GM19455 (cell line): ENCODE results near the gene MEDAG.

Source experiments
- ATAC-seq: cut with Tn5 transposase; IDR thresholded peaks from one replicate; pipeline ENCODE4 v1.9.1; 2021; ENCODE audit not compliant: unreplicated experiment

Gene MEDAG

DNA sequence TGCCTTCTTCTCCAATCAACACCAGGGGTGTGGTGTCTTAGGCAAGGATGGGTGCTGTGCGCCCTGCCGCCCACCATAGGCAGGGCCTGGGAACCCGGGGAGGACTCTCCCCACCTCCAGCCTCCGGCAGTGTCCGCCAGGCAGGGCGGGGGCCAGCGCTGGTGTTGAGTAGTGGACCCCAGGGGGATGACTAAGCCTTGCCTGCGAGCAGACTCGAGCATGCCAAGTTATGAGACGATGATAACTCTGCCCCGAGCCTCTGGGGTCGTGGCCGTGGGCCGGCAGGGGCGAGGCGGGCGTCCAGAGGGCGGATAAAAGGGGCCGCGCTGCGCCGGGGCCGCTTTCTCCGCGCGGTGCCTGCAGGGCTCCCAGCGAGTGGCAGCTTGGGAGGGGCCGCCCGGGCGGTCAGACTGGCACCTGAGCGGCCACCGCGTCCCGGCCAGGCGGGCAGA is at the start of gene MEDAG:
TSS of gene MEDAG (plus strand) at position 340 of the 452 bp plus-strand sequence. CDS start 245 bp downstream, outside the sequence.
- ATAC-seq, result no peak

DNA sequence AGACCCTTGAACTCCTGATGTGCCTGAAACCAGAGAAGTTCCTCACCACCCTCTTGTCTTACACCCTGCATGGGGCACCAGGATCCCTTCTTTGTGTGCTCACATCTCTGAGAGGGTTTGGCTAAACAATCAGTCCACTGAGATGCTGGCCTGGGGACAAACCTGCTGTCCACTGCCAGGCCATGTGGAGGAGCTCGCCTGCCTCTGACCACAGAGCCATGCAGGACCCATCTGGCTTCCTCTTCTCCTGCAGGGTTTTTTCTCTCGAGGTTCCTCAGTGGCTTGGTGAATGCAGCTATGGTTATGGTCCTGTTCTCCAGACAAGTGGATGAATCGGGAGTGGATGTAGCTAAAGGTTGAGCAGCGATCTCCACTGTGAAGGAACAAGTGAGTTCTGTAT is 49.1 kb upstream of the MEDAG start:
- no peak for ATAC-seq

GRCh38 chr13:30857636-30858035 is 48.4 kb upstream of the MEDAG start:
- ATAC-seq, result no peak

DNA sequence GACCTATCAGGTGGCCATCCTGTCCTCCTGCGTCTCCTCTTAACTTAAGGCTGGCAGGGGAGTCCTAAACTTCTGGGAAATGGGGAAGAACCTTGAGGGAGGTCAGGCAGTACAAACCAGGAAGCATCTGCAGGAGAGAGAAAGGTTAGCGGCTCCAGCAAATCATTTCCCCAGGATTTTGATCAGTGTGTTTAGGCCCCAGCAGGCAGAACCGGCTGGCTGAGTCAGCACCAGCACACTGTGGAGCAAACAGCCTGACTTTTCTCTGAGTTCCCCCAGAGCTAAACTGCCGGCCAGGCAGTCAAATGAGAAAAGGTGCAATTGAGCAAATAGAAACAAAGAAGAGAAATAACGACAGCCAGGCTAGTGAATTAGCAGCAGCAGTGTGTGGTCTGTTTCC is 46.7 kb upstream of the MEDAG start:
- ATAC-seq, result no peak

GRCh38 chr13:30861163-30861562 is 44.9 kb upstream of the MEDAG start:
- no peak for ATAC-seq

DNA sequence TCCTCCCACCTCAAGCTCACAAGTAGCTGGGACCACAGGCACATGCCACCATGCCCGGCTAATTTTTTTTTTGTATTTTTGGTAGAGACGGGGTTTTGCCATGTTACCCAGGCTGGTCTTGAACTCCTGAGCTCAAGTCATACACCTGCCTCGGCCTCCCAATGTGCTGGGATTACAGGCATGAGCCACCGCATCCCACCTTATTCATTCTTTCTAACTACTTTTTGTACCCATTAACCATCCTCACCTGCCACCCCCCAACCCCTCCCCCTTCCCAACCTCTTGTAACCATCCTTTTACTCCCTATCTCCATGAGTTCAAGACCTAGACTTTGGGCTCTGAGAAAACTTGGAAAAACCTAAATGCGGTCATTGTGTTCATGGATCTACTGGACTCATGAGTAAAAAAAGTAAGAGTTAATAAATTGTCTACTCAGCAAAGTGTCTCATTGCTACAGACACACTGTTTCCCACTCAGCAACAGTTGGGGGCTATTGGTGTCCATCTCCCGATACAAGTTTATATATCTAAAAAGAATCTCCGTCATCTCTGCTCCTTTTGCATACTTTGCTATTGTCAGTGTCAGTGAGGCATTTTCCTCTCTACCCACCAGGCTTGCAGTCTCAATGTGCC is 44.1 kb upstream of the MEDAG start:
- ATAC-seq, result no peak

DNA sequence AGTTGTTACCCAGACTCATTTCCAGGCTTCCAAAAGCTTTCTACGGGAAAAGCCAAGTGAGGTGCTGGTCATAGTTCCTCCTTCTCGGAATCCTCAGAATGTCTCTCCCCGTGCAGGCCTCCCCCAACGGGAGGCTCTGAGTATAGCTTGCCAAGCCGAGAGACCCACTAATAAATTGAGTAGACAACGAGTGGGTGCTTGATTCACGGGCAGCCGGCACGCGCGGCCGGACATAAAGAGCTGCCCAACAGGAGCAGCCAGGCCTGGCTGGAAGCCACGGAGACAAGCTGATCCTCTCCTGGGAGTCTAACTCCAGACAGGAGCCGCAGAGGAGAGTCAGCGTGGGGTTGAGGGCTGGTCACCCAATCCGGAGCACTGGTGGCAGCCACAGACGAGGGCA is 43.4 kb upstream of the MEDAG start:
- no peak for ATAC-seq

DNA sequence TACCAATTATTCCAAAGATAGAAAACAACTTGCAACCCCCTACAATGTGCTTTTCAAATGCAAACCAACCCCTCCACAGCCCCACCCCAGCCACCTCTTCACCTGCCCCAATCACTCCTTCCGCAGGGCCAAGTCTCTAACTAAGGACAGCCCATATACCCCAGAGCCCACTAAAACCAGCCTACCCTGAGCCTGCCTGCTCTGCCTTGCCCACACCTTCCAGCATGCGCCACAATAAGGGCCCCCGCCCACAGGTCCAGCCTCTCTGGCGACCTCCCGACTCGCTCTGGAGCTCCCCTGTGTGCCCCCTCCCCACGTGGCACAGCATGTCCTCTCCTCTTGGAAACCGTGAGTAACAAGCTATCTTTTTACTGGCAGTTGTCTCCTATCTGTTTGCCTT is 42.8 kb upstream of the MEDAG start:
- no peak for ATAC-seq

- ATAC-seq, result no peak
Observed at GRCh38 chr13:30863796-30864195, 42.3 kb upstream of the MEDAG start.

DNA sequence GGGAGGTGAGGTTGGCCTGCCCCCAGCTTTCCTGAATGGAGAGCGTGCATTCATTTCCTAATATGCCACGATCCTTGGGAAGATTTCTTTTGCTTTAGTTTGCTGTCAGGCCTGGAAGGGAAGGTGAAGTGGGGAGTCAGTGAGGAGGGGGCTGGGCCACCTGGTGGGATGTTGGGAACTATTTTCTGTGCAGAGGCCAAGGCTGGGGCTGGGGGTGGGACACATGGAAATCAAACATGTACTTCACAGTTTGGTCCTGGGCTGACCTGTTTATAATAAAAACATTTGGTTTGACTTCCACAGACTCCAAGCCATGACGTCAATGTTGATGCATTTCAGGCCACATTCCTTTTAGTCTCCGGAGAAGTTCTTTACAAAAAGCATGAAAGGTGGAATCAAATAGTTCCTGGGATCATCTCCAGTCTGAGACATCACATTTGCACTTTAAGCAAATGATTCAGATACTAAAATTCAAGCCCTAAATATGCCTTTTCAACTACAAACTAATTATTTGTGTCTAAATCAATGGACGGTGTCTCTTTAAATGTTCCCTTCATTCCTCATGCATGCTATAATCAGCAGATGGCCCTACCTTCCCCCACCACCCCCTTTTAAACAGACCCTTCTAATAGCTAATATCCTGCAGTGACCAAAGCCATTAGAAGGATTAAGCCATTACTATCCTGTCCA is 41.5 kb upstream of the MEDAG start:
- no peak for ATAC-seq

DNA sequence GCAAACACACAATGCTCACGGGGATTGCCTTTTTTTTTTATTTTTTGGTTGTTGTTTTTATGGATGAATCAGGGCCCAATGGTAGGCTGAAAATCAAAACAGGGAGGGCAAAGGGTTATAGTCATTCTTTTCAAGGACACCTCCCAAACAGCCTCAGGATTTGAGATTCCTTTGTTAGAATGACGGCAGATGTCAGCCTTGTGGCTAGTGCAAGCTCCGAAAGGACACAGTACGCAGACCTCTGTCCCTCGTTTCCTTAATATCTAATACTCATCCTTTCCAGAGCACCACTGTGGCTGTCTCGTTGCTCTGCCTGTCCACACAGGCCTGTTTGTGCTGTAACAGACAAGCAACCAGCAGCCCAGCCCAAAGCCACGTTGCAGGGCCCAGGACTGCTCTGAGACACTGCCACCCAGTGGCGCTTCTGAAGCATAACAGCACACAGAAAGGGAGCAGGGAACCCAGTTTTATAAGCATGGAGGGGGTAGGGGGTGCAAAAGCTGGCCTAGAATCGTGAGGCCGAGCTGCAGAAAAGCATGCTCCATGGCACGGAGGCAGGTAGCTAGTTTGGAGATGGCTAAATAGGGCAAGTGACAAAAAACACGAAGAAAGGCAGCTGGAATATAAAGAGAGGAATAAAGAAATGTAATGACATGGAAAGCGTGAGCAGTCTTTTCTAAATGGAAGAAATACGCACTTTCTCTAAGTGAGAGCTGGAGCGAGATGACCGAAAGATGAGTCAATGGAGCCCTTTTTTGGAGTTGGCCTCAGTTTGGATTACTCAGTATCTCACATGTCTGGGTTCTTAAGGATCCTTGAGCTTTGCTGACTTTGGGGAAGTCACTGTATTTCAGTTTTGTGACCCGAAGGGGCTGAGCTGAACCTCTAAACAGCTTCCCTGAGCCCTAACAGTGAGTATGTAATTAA is 40.7 kb upstream of the MEDAG start:
- peak; percentile 63 for ATAC-seq

- ATAC-seq, result no peak
Observed at GRCh38 chr13:30866677-30867076, 39.4 kb upstream of the MEDAG start.

- ATAC-seq, result no peak
Observed at GRCh38 chr13:30867089-30867669, 38.9 kb upstream of the MEDAG start.

GRCh38 chr13:30868799-30869470 is 37.1 kb upstream of the MEDAG start:
- ATAC-seq, result no peak

- ATAC-seq, result no peak
Observed at GRCh38 chr13:30869491-30869890, 36.6 kb upstream of the MEDAG start.

- ATAC-seq, result no peak
Observed at GRCh38 chr13:30870049-30870884, 35.8 kb upstream of the MEDAG start.

DNA sequence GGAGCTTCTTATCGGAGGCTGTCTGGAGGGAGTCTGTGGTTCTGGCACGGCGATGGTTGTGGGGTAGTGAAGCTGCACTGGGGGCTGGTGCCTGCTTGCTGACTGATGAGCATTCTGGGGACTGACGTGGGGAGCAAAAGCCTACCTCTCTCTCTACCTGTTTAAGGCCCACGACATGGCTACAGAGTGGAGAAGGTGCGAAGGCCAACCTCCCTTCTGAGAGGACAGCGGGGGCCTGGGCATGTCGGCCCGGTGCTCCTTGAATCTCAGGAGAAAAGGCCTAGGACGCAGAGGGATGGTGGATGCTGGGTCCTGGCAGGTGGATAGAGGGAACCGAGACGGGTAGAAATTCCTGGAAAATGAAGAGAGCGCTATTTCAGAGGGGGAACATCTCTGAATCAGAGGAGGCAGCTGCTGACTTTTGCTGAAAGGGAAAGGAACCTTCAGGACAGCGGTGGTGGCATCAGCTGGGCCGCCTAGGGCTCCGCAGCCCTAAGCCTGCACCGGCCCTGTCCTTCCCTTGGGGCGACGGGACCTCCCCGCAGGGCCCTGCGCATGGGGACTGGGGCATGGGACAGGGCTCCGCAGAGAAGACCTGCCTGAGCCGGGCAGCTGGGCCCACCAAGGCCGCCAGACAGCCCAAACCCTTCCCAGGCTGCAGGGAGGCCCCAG is 35.0 kb upstream of the MEDAG start:
- no peak for ATAC-seq

DNA sequence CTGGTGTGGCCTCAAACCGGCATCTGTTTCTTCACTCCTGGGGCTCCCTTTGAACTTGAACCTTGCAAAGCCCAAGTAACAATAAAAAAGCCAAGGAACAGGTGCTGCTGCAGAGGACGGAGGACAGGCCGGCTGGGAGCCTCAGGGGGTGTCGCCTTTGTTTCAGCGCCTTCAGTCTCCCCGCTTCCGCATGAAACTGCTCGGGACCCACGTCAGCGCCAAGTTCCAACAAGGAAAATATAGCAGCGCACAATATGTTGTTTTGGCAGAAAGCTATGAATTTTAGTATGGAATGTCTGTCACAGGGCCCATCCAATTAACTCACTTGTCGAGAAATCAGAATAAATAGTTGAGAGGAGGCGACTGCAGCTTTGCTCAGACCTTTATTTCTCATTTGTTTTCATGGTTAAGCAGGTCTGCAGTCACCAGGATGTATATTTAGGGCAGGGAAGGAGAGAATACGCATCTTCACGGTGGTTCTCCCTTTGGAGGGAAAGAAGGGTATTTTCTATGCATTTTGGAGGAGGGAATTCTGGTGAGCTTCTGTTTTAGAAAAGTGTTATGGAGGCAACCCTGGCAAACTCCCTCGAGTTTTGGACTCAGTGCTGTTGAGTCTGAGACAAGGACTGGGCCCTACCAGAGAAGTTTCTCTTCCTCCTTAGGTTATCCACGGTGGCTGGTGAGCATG is 34.3 kb upstream of the MEDAG start:
- ATAC-seq, result no peak

- ATAC-seq, result no peak
Observed at GRCh38 chr13:30872276-30872594, 33.8 kb upstream of the MEDAG start.
